Natural killer cell (primary cell): ENCODE measurements around the gene ZNG1F. TPM values are rescaled to one million over a fixed set of nuclear protein-coding genes. Genes with fewer than 3 reads are reported as not detected.
"Not testable (repeated sequence)": the region's sequence is repeated elsewhere in the genome, so short reads cannot be mapped to it uniquely, and the experiment has no call there.

Experiments used
- ATAC-seq, 3 donors: fragments of 150-1000 bp in 2 of 3; fragments of 200-7000 bp in 1 of 3; cut with Tn5 transposase; 1 replicate in 1 of 3; 2 replicates in 2 of 3; pipeline ENCODE4 v1.10.0; 2021; ENCODE audit warnings: mild to moderate bottlenecking in 2 of 3, moderate library complexity in 2 of 3
- DNase-seq, 2 donors: peaks; one replicate each; pipeline versions ENCODE4 v3.0.0 to v3.0.0-alpha.2; 2013 to 2021; ENCODE audit warnings: mixed read lengths in 1 of 2
- H3K27ac ChIP-seq: one replicate; pipeline ENCODE4 v1.5.1; 2013; ENCODE audit warnings: mild to moderate bottlenecking, low read length
- H3K27me3 ChIP-seq: one replicate; pipeline ENCODE4 v1.6.1; 2013; ENCODE audit warnings: low read length; ENCODE audit not compliant: control insufficient read depth, insufficient read depth
- H3K36me3 ChIP-seq: one replicate; pipeline ENCODE4 v1.6.1; 2013; ENCODE audit warnings: low read length; ENCODE audit not compliant: control insufficient read depth, insufficient read depth
- H3K4me1 ChIP-seq: one replicate; pipeline ENCODE4 v1.6.1; 2013; ENCODE audit warnings: low read length; ENCODE audit not compliant: control insufficient read depth, insufficient read depth
- H3K4me3 ChIP-seq: one replicate; pipeline ENCODE4 v1.5.1; 2013; ENCODE audit warnings: low read length
- H3K9me3 ChIP-seq: one replicate; pipeline ENCODE4 v1.6.1; 2013; ENCODE audit warnings: low read length; ENCODE audit not compliant: control insufficient read depth, insufficient read depth
- H3K27ac Mint-ChIP-seq, 2 donors: one replicate each; pipeline ENCODE4 v1.8.0; 2022; ENCODE audit warnings: mild to moderate bottlenecking in 2 of 2, mixed read lengths in 2 of 2, moderate library complexity in 1 of 2
- H3K27me3 Mint-ChIP-seq, 2 donors: one replicate each; pipeline ENCODE4 v1.8.0; 2022; ENCODE audit warnings: low read depth in 2 of 2, mixed read lengths in 2 of 2
- H3K36me3 Mint-ChIP-seq: one replicate; pipeline ENCODE4 v1.8.0; 2022; ENCODE audit warnings: mixed read lengths
- H3K4me1 Mint-ChIP-seq, 2 donors: one replicate each; pipeline ENCODE4 v1.8.0; 2022; ENCODE audit warnings: mixed read lengths in 2 of 2
- H3K4me3 Mint-ChIP-seq: one replicate; pipeline ENCODE4 v1.8.0; 2022; ENCODE audit warnings: mild to moderate bottlenecking, moderate library complexity, mixed read lengths
- H3K9me3 Mint-ChIP-seq, 2 donors: one replicate each; pipeline ENCODE4 v1.8.0; 2022; ENCODE audit warnings: mixed read lengths in 2 of 2
- WGBS: methylation state at CpG from one replicate; pipeline ENCODE4 v1.1.7; 2013; ENCODE audit warnings: missing lambda C conversion rate; ENCODE audit not compliant: insufficient coverage; 5-methylcytosine and 5-hydroxymethylcytosine counted together
- intact Hi-C: fragments of 100-400 bp; cut with micrococcal nuclease; formaldehyde crosslinking; loops from one replicate; pipeline ENCODE4 v1.14.2; 2022
- total RNA-seq, 4 donors: library from RNA; stranded (reverse); fragments of 120-200 nt in 1 of 4; gene quantifications; one replicate each; pipeline versions ENCODE4 v1.2.3 to v1.2.4, GENCODE V29; 2013 to 2022

ZNG1F gene
- total RNA-seq, 3 donors from 2014 or later (not counting 1 experiment from before 2014, with no cell fraction given), result 7.4 to 11.0 (median 8.3) TPM

DNA sequence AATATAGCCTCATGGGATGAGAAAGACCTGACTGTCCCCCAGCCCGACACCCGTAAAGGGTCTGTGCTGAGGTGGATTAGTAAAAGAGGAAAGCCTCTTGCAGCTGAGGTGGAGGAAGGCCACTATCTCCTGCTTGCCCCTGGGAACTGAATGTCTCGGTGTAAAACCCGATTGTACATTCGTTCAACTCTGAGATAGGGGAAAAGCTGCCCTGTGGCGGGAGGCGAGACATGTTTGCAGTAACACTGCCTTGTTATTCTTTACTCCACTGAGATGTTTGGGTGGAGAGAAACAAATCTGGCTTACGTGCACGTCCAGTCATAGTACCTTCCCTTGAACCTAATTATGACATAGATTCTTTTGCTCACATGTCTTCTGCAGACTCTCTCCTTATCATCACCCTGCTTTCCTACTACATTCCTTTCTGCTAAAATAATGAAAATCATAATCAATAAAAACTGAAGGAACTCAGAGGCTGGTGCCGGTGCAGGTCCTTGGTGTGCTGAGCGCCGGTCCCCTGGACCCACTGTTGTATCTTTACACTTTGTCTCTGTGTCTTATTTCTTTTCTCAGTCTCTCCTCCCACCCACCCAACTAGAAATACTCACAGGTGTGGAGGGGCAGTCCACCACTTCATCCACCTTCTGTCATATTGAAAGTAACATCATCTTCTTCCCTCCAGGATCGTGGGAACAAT lies 83.4 kb downstream of the ZNG1F start:
- WGBS, result 55% methylated on average over 6 of the region's 13 CpGs
- intact Hi-C loops, result not testable (repeated sequence)

GRCh38 chr9:41104542-41104941 lies 84.6 kb downstream of the ZNG1F start:
- H3K4me3 ChIP-seq, H3K4me1 Mint-ChIP-seq, intact Hi-C loops, H3K27ac Mint-ChIP-seq, DNase-seq, H3K36me3 ChIP-seq, H3K27me3 ChIP-seq, H3K27me3 Mint-ChIP-seq, H3K4me3 Mint-ChIP-seq, H3K9me3 ChIP-seq, ATAC-seq, H3K36me3 Mint-ChIP-seq, H3K27ac ChIP-seq, H3K9me3 Mint-ChIP-seq, H3K4me1 ChIP-seq: not testable (repeated sequence)
- WGBS, result no CpG with 5 or more reads among the region's 19 CpGs

More for the DNA sequence above, 83.4 kb downstream of the ZNG1F start:
- H3K27ac ChIP-seq, H3K27me3 Mint-ChIP-seq, H3K36me3 ChIP-seq, H3K4me3 Mint-ChIP-seq, DNase-seq, H3K9me3 Mint-ChIP-seq, H3K27me3 ChIP-seq, H3K4me1 ChIP-seq, H3K4me1 Mint-ChIP-seq, H3K4me3 ChIP-seq, H3K36me3 Mint-ChIP-seq, ATAC-seq, H3K27ac Mint-ChIP-seq, H3K9me3 ChIP-seq: not testable (repeated sequence)

- H3K27ac Mint-ChIP-seq, intact Hi-C loops, H3K27ac ChIP-seq, H3K36me3 Mint-ChIP-seq, H3K27me3 ChIP-seq, H3K4me1 Mint-ChIP-seq, H3K36me3 ChIP-seq, H3K9me3 Mint-ChIP-seq, H3K9me3 ChIP-seq, ATAC-seq, H3K4me3 Mint-ChIP-seq, DNase-seq, H3K27me3 Mint-ChIP-seq, H3K4me3 ChIP-seq, H3K4me1 ChIP-seq: not testable (repeated sequence)
- 66% methylated on average over 4 of the region's 7 CpGs for WGBS
Measured at GRCh38 chr9:41100508-41100907, 88.6 kb downstream of the ZNG1F start.

- H3K9me3 Mint-ChIP-seq, H3K27ac Mint-ChIP-seq, H3K36me3 Mint-ChIP-seq, H3K4me3 ChIP-seq, H3K27me3 Mint-ChIP-seq, DNase-seq, H3K4me1 ChIP-seq, intact Hi-C loops, H3K27me3 ChIP-seq, H3K4me3 Mint-ChIP-seq, H3K4me1 Mint-ChIP-seq, ATAC-seq, H3K36me3 ChIP-seq, H3K27ac ChIP-seq, H3K9me3 ChIP-seq: not testable (repeated sequence)
- WGBS, result 84% methylated on average over 3 of the region's 4 CpGs
Measured at GRCh38 chr9:41098759-41099158, 90.4 kb downstream of the ZNG1F start.

DNA sequence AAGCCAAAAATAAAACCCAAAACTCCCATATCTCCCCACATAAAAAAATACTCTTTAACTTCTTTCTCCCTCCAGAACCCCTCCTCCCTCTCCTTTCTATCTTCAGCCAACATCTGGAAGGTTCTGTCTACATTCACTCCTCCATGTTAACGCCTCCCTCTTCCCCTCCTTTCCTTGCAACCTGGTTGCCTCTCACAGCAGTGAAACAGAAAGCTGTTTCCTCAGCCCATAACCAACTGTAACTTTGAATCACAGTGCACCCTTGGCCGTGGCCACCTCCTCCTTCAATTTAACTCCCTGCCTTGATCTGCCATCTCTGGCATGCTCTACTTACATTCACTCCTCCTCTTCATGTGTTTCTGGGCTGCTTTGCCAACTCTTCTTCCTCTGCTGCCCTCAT lies 94.1 kb downstream of the ZNG1F start:
- H3K36me3 Mint-ChIP-seq, H3K36me3 ChIP-seq, H3K9me3 Mint-ChIP-seq, H3K9me3 ChIP-seq, intact Hi-C loops, H3K4me1 ChIP-seq, H3K4me3 ChIP-seq, H3K4me1 Mint-ChIP-seq, H3K27me3 Mint-ChIP-seq, DNase-seq, H3K27ac Mint-ChIP-seq, H3K27ac ChIP-seq, H3K4me3 Mint-ChIP-seq, H3K27me3 ChIP-seq: not testable (repeated sequence)
- ATAC-seq, result peak in 2 of 3 donors; percentile 15 to 17
- 38% methylated on average over 1 of the region's 2 CpGs for WGBS

DNA sequence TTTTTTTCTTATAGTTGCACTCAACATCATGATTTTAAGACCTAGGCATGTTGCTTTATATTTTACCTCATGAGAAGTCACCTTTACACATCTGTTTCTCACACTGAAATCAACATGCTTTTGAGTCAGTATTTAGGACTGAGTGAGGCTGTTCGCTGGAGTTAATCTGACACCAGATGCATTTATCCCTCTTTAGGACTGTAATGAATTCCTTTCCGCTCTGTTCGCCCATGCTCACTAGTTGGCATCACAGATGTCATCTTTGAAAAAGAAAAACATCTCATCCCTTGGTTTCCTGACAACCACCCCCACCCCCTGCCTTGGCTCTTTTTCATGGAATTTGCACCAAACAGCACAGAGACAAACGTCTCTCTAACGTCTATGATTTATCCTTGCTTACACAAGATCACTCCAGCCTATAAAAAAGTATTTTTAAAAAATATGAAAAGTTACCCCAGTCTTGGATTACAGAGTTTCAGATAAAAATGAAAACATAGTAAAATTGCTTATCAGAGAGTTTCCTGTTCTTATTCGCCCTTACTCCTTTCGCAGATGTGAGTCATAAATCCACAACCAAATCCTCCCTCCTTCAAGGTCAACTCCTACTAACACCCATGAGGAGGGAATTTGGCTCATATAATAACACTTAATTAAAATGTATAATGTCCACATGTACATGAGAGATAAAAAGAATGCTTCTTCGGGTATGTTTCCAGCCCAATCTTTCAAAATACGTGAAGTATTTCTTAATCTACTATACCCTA lies 94.9 kb downstream of the ZNG1F start:
- WGBS, result no CpG with 5 or more reads among the region's 9 CpGs
- intact Hi-C loops, ATAC-seq, H3K27me3 Mint-ChIP-seq, H3K9me3 Mint-ChIP-seq, H3K36me3 ChIP-seq, H3K4me1 ChIP-seq, H3K9me3 ChIP-seq, H3K27ac ChIP-seq, DNase-seq, H3K27me3 ChIP-seq, H3K27ac Mint-ChIP-seq, H3K4me3 Mint-ChIP-seq, H3K36me3 Mint-ChIP-seq, H3K4me3 ChIP-seq, H3K4me1 Mint-ChIP-seq: not testable (repeated sequence)

GRCh38 chr9:41090922-41091321 lies 98.2 kb downstream of the ZNG1F start:
- H3K36me3 Mint-ChIP-seq, H3K36me3 ChIP-seq, H3K9me3 ChIP-seq, H3K4me1 Mint-ChIP-seq, H3K4me3 Mint-ChIP-seq, DNase-seq, H3K27ac Mint-ChIP-seq, H3K27ac ChIP-seq, ATAC-seq, H3K4me1 ChIP-seq, H3K27me3 ChIP-seq, H3K9me3 Mint-ChIP-seq, H3K4me3 ChIP-seq, intact Hi-C loops: not testable (repeated sequence)
- H3K27me3 Mint-ChIP-seq, result peaks cover 16 to 17% of the 10 kb centered on the region in 2 donors

GRCh38 chr9:41090386-41090785 lies 98.7 kb downstream of the ZNG1F start:
- no CpG with 5 or more reads among the region's 1 CpG for WGBS
- H3K27me3 Mint-ChIP-seq, result peaks cover 19 to 22% of the 10 kb centered on the region in 2 donors

More at GRCh38 chr9:41090386-41090785, 98.7 kb downstream of the ZNG1F start:
- H3K4me1 Mint-ChIP-seq, ATAC-seq, H3K36me3 Mint-ChIP-seq, H3K9me3 Mint-ChIP-seq, H3K27ac Mint-ChIP-seq, H3K27ac ChIP-seq, H3K4me3 ChIP-seq, H3K4me1 ChIP-seq, H3K9me3 ChIP-seq, H3K36me3 ChIP-seq, H3K27me3 ChIP-seq, DNase-seq, intact Hi-C loops, H3K4me3 Mint-ChIP-seq: not testable (repeated sequence)
